ENCODE data around the gene ACVR1C. TPM values are rescaled to one million over a fixed set of nuclear protein-coding genes. Genes with fewer than 3 reads are reported as not detected.

ACVR1C gene
- total and polyA plus RNA-seq, 8 donors = 0.29 to 1.6 (median 0.37) TPM

GRCh38 chr2:157476953-157477709, 151.5 kb downstream of the ACVR1C start:
- no peak for DNase-seq
- no peak overlapping the region for H3K4me3 ChIP-seq
- no peak for ATAC-seq

More at GRCh38 chr2:157476953-157477709, 151.5 kb downstream of the ACVR1C start:
- H3K27ac ChIP-seq = no peak overlapping the region
- no peaks in the 10 kb centered on the region for H3K27me3 ChIP-seq
- H3K4me1 ChIP-seq = no peaks in the 10 kb centered on the region
- no peaks in the 10 kb centered on the region for H3K9me3 ChIP-seq
- H3K36me3 ChIP-seq = no peaks in the 10 kb centered on the region
- TF ChIP-seq CTCF (IDR thresholded peaks at IDR 0.05) = no peak
- intact Hi-C loops (cut with DNase I) = no loop called here

Other genes with a start within 250 kb of the ACVR1C start
- gene CYTIP, start 184.8 kb downstream of the ACVR1C start, total RNA-seq = 10 to 100 TPM; 10.9 to 25.1 TPM
- 1 to 10 TPM; 1.1 to 2.3 (median 1.3) TPM for gene CYTIP, start 184.8 kb downstream of the ACVR1C start, polyA plus RNA-seq (ENCODE audit: insufficient read length in 6 of 6)
- gene ACVR1, start 247.5 kb upstream of the ACVR1C start, total RNA-seq = 10 to 100 TPM; 36.9 to 37.7 TPM
- 10 to 100 TPM; 27.3 to 33.1 (median 30.6) TPM for gene ACVR1, start 247.5 kb upstream of the ACVR1C start, polyA plus RNA-seq (ENCODE audit: insufficient read length in 6 of 6)

All from left lung (tissue), 10 donors.